ENCODE results near the gene TMEM141. TPM values are rescaled to one million over a fixed set of nuclear protein-coding genes. Genes with fewer than 3 reads are reported as not detected.
"Not testable (repeated sequence)": the region's sequence is repeated elsewhere in the genome, so short reads cannot be mapped to it uniquely, and the experiment has no call there.

TMEM141 gene
- total and polyA plus RNA-seq, 8 donors = 29.2 to 104 (median 39.5) TPM

- H3K27me3 ChIP-seq, H3K9me3 ChIP-seq, FAIRE-seq: not testable (repeated sequence)
- Histone ChIP-seq H3K36me3 (peaks cover 0 to 12% (median 0%) of the 10 kb centered on the region in 3 donors), H3K27ac (peak within 1 kb of the TSS; percentile 70 to 79 (median 76)), H3K4me1 (peaks cover 21 to 32% (median 26%) of the 10 kb centered on the region in 3 donors), H3K4me3 (peak within 1 kb of the TSS in 3 of 4 donors; percentile 18 to 46 (median 25))
- DNase-seq (peak; percentile 66 to 94 (median 86)), ATAC-seq (peak; percentile 69 to 82 (median 72))
- WGBS, 2 donors = 1 to 2% methylated on average over 23 to 25 of the region's 27 CpGs
- intact Hi-C loops (cut with DNase I) = loop anchor here in 2 of 3 donors (10.0 kb wide), 2 partner anchors 48 to 102 kb away; partner anchors contain the start of genes C8G (in 1 of the 2), CCDC183 (in 1 of the 2), FBXW5 (in 1 of the 2) and TMEM141 (in 1 of the 2)
- TF ChIP-seq, protein P1, sequence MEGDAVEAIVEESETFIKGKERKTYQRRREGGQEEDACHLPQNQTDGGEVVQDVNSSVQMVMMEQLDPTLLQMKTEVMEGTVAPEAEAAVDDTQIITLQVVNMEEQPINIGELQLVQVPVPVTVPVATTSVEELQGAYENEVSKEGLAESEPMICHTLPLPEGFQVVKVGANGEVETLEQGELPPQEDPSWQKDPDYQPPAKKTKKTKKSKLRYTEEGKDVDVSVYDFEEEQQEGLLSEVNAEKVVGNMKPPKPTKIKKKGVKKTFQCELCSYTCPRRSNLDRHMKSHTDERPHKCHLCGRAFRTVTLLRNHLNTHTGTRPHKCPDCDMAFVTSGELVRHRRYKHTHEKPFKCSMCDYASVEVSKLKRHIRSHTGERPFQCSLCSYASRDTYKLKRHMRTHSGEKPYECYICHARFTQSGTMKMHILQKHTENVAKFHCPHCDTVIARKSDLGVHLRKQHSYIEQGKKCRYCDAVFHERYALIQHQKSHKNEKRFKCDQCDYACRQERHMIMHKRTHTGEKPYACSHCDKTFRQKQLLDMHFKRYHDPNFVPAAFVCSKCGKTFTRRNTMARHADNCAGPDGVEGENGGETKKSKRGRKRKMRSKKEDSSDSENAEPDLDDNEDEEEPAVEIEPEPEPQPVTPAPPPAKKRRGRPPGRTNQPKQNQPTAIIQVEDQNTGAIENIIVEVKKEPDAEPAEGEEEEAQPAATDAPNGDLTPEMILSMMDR (IDR thresholded peaks at IDR 0.05) = peak; percentile 77 to 89 (median 84)
Measured at GRCh38 chr9:136842380-136842948, 51.3 kb downstream of the TMEM141 start, which contains the start of gene AJM1. AJM1 (plus strand) TSS chr9:136842478; CDS start chr9:136844415, 1,937 bp downstream.

Small RNAs within 50 kb of the gene (microRNA-seq; reads per million reads assigned to microRNA genes)
- 0 reads per million in 2 donors for gene MIR4292
- gene MIR6722 = 0 reads per million in 2 donors

Other genes starting within 250 kb of the TMEM141 start
- 10 to 100 TPM; 19.6 to 39.8 (median 25.6) TPM for gene NOTCH1, start 245.3 kb upstream of the TMEM141 start, total RNA-seq
- 10 to 100 TPM in 1 of 2 donors, 1 to 10 TPM in 1; 9.3 to 20.1 TPM for gene NOTCH1, start 245.3 kb upstream of the TMEM141 start, polyA plus RNA-seq
- 10 to 100 TPM in 5 of 6 donors, 1 to 10 TPM in 1; 8.6 to 21.2 (median 13.1) TPM for gene EGFL7, start 128.4 kb upstream of the TMEM141 start, total RNA-seq
- gene EGFL7, start 128.4 kb upstream of the TMEM141 start, polyA plus RNA-seq = 100 to 1,000 TPM; 111 to 134 TPM
- gene AGPAT2, start 103.9 kb upstream of the TMEM141 start, total RNA-seq = 100 to 1,000 TPM in 1 of 6 donors, 10 to 100 TPM in 5; 57.0 to 105 (median 69.5) TPM
- 100 to 1,000 TPM in 1 of 2 donors, 10 to 100 TPM in 1; 94.2 to 158 TPM for gene AGPAT2, start 103.9 kb upstream of the TMEM141 start, polyA plus RNA-seq
- gene DIPK1B, start 78.8 kb upstream of the TMEM141 start, total RNA-seq = 1 to 10 TPM; 4.3 to 7.5 (median 5.8) TPM
- gene DIPK1B, start 78.8 kb upstream of the TMEM141 start, polyA plus RNA-seq = 10 to 100 TPM; 13.2 to 32.3 TPM
- 1 to 10 TPM in 4 of 6 donors, under 1 TPM in 2; 0.16 to 1.7 (median 1.4) TPM for gene LCN10, start 48.4 kb upstream of the TMEM141 start, total RNA-seq
- gene LCN10, start 48.4 kb upstream of the TMEM141 start, polyA plus RNA-seq = 10 to 100 TPM; 12.4 to 54.0 TPM
- 1 to 10 TPM in 4 of 6 donors, not detected in 2; 1.1 to 5.2 (median 3.2) TPM for gene LCN6, start 42.8 kb upstream of the TMEM141 start, total RNA-seq
- 10 to 100 TPM; 13.0 to 25.6 TPM for gene LCN6, start 42.8 kb upstream of the TMEM141 start, polyA plus RNA-seq
- not detected for gene LCN8, start 33.1 kb upstream of the TMEM141 start, total RNA-seq
- gene LCN8, start 33.1 kb upstream of the TMEM141 start, polyA plus RNA-seq = not detected
- gene LCN15, start 26.8 kb upstream of the TMEM141 start, total RNA-seq = not detected
- not detected for gene LCN15, start 26.8 kb upstream of the TMEM141 start, polyA plus RNA-seq
- gene CCDC183, start 5.0 kb downstream of the TMEM141 start, total RNA-seq = 1 to 10 TPM; 2.4 to 5.5 (median 2.9) TPM
- 10 to 100 TPM in 1 of 2 donors, 1 to 10 TPM in 1; 9.2 to 10.7 TPM for gene CCDC183, start 5.0 kb downstream of the TMEM141 start, polyA plus RNA-seq
- 10 to 100 TPM; 50.7 to 76.5 (median 60.4) TPM for gene RABL6, start 16.6 kb downstream of the TMEM141 start, total RNA-seq
- gene RABL6, start 16.6 kb downstream of the TMEM141 start, polyA plus RNA-seq = 100 to 1,000 TPM in 1 of 2 donors, 10 to 100 TPM in 1; 98.0 to 119 TPM
- gene AJM1, start 51.1 kb downstream of the TMEM141 start, total RNA-seq = 1 to 10 TPM; 2.9 to 5.5 (median 4.2) TPM
- gene AJM1, start 51.1 kb downstream of the TMEM141 start, polyA plus RNA-seq = 10 to 100 TPM in 1 of 2 donors, 1 to 10 TPM in 1; 9.0 to 11.7 TPM
- gene PHPT1, start 58.1 kb downstream of the TMEM141 start, total RNA-seq = 10 to 100 TPM; 75.2 to 95.5 (median 79.0) TPM
- 100 to 1,000 TPM; 180 to 189 TPM for gene PHPT1, start 58.1 kb downstream of the TMEM141 start, polyA plus RNA-seq
- gene MAMDC4, start 61.0 kb downstream of the TMEM141 start, total RNA-seq = 10 to 100 TPM in 1 of 6 donors, 1 to 10 TPM in 5; 3.0 to 13.3 (median 4.8) TPM
- 10 to 100 TPM; 28.7 to 38.6 TPM for gene MAMDC4, start 61.0 kb downstream of the TMEM141 start, polyA plus RNA-seq
- gene EDF1, start 75.0 kb downstream of the TMEM141 start, total RNA-seq = 100 to 1,000 TPM; 230 to 422 (median 268) TPM
- 100 to 1,000 TPM; 443 to 612 TPM for gene EDF1, start 75.0 kb downstream of the TMEM141 start, polyA plus RNA-seq
- 10 to 100 TPM in 1 of 6 donors, 1 to 10 TPM in 5; 4.8 to 13.4 (median 6.9) TPM for gene TRAF2, start 95.2 kb downstream of the TMEM141 start, total RNA-seq
- 10 to 100 TPM; 14.4 TPM for gene TRAF2, start 95.2 kb downstream of the TMEM141 start, polyA plus RNA-seq
- gene FBXW5, start 153.4 kb downstream of the TMEM141 start, total RNA-seq = 10 to 100 TPM; 56.2 to 80.2 (median 60.4) TPM
- 100 to 1,000 TPM; 112 to 117 TPM for gene FBXW5, start 153.4 kb downstream of the TMEM141 start, polyA plus RNA-seq
- gene C8G, start 153.9 kb downstream of the TMEM141 start, total RNA-seq = 1 to 10 TPM in 1 of 6 donors, under 1 TPM in 4, not detected in 1; 0.24 to 1.2 (median 0.43) TPM
- 1 to 10 TPM in 1 of 2 donors, under 1 TPM in 1; 0.84 to 5.0 TPM for gene C8G, start 153.9 kb downstream of the TMEM141 start, polyA plus RNA-seq
- 1 to 10 TPM in 5 of 6 donors, under 1 TPM in 1; 0.57 to 7.6 (median 3.0) TPM for gene LCN12, start 160.9 kb downstream of the TMEM141 start, total RNA-seq
- gene LCN12, start 160.9 kb downstream of the TMEM141 start, polyA plus RNA-seq = 10 to 100 TPM in 1 of 2 donors, 1 to 10 TPM in 1; 9.0 to 16.5 TPM
- 10 to 100 TPM in 4 of 6 donors, 1 to 10 TPM in 2; 5.7 to 42.7 (median 25.8) TPM for gene PTGDS, start 186.2 kb downstream of the TMEM141 start, total RNA-seq
- gene PTGDS, start 186.2 kb downstream of the TMEM141 start, polyA plus RNA-seq = 10 to 100 TPM; 35.0 to 49.1 TPM
- under 1 TPM in 3 of 6 donors, not detected in 3; 0.12 to 0.17 (median 0.14) TPM for gene LCNL1, start 191.6 kb downstream of the TMEM141 start, total RNA-seq
- under 1 TPM; 0.23 to 0.38 TPM for gene LCNL1, start 191.6 kb downstream of the TMEM141 start, polyA plus RNA-seq
- 10 to 100 TPM; 16.0 to 23.5 (median 20.0) TPM for gene PAXX, start 201.1 kb downstream of the TMEM141 start, total RNA-seq
- 100 to 1,000 TPM; 184 to 222 TPM for gene PAXX, start 201.1 kb downstream of the TMEM141 start, polyA plus RNA-seq
- under 1 TPM in 5 of 6 donors, not detected in 1; 0.24 to 0.44 (median 0.38) TPM for gene CLIC3, start 205.2 kb downstream of the TMEM141 start, total RNA-seq
- 1 to 10 TPM; 1.1 to 1.3 TPM for gene CLIC3, start 205.2 kb downstream of the TMEM141 start, polyA plus RNA-seq
- 10 to 100 TPM; 16.2 to 32.6 (median 25.4) TPM for gene ABCA2, start 236.9 kb downstream of the TMEM141 start, total RNA-seq
- 10 to 100 TPM; 70.4 to 80.0 TPM for gene ABCA2, start 236.9 kb downstream of the TMEM141 start, polyA plus RNA-seq
- under 1 TPM in 2 of 6 donors, not detected in 4; 0.18 to 0.19 TPM for gene FUT7, start 240.7 kb downstream of the TMEM141 start, total RNA-seq
- under 1 TPM in 1 of 2 donors, not detected in 1; 0.12 TPM for gene FUT7, start 240.7 kb downstream of the TMEM141 start, polyA plus RNA-seq

Data from pancreas (tissue), 10 donors.